ENCODE results near the gene GRM8.

GRM8 gene

GRCh38 chr7:126442908-126443307, 809.8 kb downstream of the GRM8 start (continued):
- TF ChIP-seq ZNF639 (tag by site-specific recombination; IDR thresholded peaks at IDR 0.05) (no peak), ZNF521 (tag by site-specific recombination; IDR thresholded peaks at IDR 0.05) (no peak), GLIS2 (tag by site-specific recombination; IDR thresholded peaks at IDR 0.05) (no peak), ZNF214 (tag by site-specific recombination; IDR thresholded peaks at IDR 0.05; ENCODE audit: borderline replicate concordance) (no peak)

- POLR2A ChIA-PET, result no interaction called here
- TF ChIP-seq SP3 (tag by site-specific recombination; IDR thresholded peaks at IDR 0.05) (no peak), ZNF274 (IDR thresholded peaks at IDR 0.05; ENCODE audit: low read length) (no peak), ZNF274 (tag by site-specific recombination; IDR thresholded peaks at IDR 0.05; ENCODE audit: borderline replicate concordance) (no peak), ZNF639 (tag by site-specific recombination; IDR thresholded peaks at IDR 0.05) (no peak), ZNF473 (tag by site-specific recombination; IDR thresholded peaks at IDR 0.05) (no peak), ZNF747 (tag by site-specific recombination; IDR thresholded peaks at IDR 0.05) (no peak), ZNF211 (tag by site-specific recombination; IDR thresholded peaks at IDR 0.05; ENCODE audit: low read depth) (no peak), ZNF266 (tag by site-specific recombination; IDR thresholded peaks at IDR 0.05; ENCODE audit: low read depth) (no peak), ZNF112 (tag by site-specific recombination; IDR thresholded peaks at IDR 0.05) (no peak)
- CTCF ChIA-PET, result no interaction called here
- H3K36me3 ChIP-seq (ENCODE audit: control insufficient read depth in 2 of 2, insufficient read depth in 1 of 2, low read length in 2 of 2), result no peaks in the 10 kb centered on the region
- H3K4me3 ChIP-seq (ENCODE audit: low read depth, low read length), result no peak overlapping the region
- no peak overlapping the region for H3K27ac ChIP-seq (ENCODE audit: extremely low read depth, low read depth, low read length)
- H3K9me3 ChIP-seq (ENCODE audit: control insufficient read depth, insufficient read depth, low read depth, low read length), result no peaks in the 10 kb centered on the region
- H3K4me1 ChIP-seq (ENCODE audit: control insufficient read depth, insufficient read depth, low read length), result peaks cover 7% of the 10 kb centered on the region; the same call in 1 of the 2 replicates
Measured at GRCh38 chr7:126441745-126442144, 811.0 kb downstream of the GRM8 start.

GRCh38 chr7:126440542-126440941, 812.2 kb downstream of the GRM8 start:
- Histone ChIP-seq H3K4me3 (ENCODE audit: low read depth, low read length) (no peak overlapping the region), H3K9me3 (ENCODE audit: control insufficient read depth, insufficient read depth, low read depth, low read length) (no peaks in the 10 kb centered on the region), H3K4me1 (ENCODE audit: control insufficient read depth, insufficient read depth, low read length) (peaks cover 7% of the 10 kb centered on the region; the same call in 1 of the 2 replicates), H3K36me3 (ENCODE audit: control insufficient read depth in 2 of 2, insufficient read depth in 1 of 2, low read length in 2 of 2) (no peaks in the 10 kb centered on the region), H3K27ac (ENCODE audit: extremely low read depth, low read depth, low read length) (no peak overlapping the region)
- ChIA-PET POLR2A (no interaction called here), CTCF (no interaction called here)
- TF ChIP-seq ZSCAN18 (tag by site-specific recombination; IDR thresholded peaks at IDR 0.05) (no peak), ZBTB6 (tag by site-specific recombination; IDR thresholded peaks at IDR 0.05) (no peak), ZNF341 (tag by site-specific recombination; IDR thresholded peaks at IDR 0.05; ENCODE audit: low read depth) (no peak), TSHZ1 (tag by site-specific recombination; IDR thresholded peaks at IDR 0.05; ENCODE audit: borderline replicate concordance) (no peak)
